ENCODE results near the gene KCNIP2. TPM values are rescaled to one million over a fixed set of nuclear protein-coding genes. Genes with fewer than 3 reads are reported as not detected.

The KCNIP2 gene
- 6.0 TPM for polyA plus RNA-seq (ENCODE audit: insufficient read length)

DNA sequence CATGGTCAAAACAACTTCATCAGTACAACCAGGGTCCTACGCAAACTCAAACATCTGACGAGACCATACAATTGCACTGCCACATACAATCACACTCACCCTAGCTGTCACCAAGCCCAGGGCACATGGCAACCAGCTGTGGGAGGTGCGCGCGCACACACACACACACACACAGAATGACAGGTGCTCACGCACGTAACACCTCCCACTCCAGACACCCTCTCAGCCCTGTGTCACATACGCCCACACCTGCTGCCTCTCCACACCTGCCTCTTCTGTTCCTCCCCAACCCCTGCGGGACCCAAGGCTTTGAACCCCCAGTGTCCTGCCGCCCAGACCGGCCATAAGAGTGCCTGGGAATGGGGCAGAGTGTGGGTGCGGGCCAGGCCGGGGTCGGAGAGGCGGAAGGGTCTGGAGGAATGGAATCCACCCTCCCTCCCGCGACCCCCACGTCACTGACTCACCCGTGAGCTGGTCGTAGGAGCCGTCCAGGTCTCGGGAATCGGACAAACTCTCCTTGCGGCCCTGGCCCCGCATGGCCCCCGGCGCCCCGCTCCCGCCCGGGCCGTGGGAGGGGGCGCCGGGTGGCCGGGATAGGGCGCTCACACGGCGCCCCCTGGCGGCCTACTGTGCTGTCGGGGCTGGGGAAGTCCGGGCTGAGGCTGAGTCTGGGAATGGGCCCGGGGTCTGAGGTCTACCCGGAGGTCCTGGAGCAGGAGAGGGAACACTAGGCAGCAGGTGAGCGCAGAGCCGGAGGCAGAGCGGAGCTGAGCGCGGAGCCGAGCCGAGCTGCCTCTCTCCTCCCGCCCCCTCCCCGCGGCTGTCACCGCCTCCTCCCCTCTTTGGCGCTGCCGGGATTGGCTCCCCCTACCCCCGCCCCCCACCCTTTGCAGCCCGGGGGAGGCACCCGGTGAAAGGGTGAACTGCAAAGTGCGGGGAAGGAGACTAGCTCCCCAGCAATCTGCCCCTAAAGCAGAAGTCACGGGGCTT lies at the start of gene KCNIP2:
Gene KCNIP2 (minus strand): TSS at position 769 of the 990 bp plus-strand sequence. CDS start 232 bp downstream, at position 537.
- no peak for DNase-seq

GRCh38 chr10:101892782-101893391 lies 49.3 kb upstream of the KCNIP2 start:
- no peak for DNase-seq

DNA sequence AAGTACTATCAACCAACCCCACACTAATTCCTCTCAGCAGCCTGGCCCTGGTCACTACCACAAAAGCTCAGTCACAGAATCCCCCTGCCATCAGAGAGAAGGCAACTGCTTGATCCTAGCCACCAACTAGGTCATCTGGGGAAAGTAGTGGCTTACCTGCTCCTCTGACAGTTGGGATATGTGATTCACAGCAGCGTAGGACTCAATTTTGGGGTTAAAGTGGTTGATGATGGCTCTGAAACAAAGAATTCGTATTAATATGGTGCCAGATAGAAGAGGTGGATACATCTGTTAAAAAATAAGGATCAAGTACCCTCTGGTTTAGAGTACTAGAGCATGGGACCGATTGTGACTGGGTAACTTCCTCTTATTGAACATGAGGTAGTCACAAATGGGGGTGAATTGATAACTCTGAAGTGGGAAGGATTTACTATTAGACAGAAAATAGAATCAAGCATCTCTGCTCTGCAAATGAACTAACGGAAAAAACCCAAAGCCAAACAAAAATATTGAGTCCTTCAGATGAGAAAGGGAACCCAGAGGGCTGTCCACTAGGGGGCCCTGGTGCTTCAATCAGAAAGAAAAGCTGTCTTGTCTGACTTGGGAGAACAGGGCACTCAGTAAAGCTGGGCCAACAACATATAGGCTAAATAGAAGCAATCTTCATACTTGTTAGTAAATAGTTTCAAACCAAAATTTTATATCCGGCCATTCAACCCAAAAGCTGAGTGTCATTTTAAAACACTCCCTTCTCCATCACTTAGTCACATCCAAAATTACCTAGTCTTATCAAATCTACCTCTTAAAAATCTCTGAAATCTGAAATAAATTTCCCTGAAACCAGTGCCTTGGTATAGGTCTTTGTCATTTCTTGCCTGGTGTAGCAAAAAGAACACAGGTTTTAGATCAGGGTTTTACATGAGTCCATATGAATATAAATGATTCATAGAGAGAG lies 45.9 kb upstream of the KCNIP2 start:
- DNase-seq: peak; percentile 54

DNA sequence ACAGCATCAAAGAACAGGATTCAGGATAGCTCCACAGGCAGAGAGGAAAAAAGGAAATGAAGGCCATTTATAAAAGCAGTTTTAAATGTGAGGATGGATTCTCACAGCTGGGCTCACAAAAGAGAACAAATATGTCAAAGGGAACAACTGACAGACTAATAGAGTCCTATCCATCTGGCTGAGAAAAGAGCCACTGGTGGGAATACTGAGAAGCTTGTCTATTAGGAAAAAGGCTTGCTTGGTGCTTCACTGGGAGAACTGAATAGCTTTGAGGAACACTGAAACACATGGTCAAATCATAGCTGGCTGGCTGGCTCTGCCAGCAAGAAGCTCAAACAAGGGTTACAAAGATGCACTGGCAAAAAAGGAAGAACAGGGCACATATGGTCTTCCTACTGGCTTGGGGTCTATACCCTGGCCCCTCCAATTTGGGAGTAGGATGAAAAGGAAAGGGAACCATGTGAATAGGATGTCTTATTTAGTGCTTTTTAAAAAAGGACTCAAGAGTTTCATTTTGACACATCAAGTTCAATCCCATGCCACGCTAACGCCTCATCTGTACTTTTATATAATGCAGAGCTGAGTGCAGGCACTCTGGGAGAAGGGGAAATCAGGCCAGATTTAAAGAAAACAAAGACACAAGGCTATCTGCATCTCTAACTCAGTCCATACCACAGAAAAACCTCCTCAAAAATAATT lies 44.8 kb upstream of the KCNIP2 start:
- DNase-seq: no peak

- DNase-seq: no peak
Observed at GRCh38 chr10:101887775-101888174, 44.2 kb upstream of the KCNIP2 start.

DNA sequence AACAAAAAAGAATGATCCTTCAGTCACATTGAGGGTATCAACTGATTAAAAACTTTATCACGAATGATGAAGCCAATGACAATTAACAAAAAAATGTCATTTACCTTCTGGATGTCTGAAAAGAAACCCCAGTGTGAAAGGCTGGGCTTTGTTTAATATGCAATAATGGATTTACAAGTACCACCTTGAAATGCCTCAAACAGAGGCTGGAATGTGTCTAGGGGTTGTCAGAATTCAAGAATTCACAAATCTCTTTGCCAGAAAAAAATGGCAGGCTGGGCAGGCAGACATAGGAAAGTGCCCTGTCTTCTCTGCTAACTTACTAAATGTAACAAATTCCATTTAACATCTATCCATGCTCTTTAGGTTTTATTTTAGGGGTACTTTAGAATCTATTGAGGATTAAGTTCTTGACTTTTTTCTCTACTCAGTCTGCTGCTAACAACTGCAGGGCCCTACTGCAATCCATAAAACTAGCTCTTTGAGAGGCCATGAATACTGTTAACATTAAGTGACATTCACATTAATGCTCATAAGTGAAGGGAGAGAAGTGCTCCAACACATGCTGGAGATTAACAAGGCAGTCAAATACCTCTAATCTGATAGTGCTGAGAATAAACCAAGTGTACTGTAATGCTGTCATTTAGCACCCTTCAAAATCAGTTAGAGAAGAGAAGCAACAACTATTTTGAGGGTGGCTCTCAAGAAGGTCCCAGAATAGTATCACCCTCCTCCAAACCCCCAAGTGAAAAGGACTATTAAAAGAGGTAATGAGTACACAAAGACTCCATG lies 43.1 kb upstream of the KCNIP2 start:
- no peak for DNase-seq

DNA sequence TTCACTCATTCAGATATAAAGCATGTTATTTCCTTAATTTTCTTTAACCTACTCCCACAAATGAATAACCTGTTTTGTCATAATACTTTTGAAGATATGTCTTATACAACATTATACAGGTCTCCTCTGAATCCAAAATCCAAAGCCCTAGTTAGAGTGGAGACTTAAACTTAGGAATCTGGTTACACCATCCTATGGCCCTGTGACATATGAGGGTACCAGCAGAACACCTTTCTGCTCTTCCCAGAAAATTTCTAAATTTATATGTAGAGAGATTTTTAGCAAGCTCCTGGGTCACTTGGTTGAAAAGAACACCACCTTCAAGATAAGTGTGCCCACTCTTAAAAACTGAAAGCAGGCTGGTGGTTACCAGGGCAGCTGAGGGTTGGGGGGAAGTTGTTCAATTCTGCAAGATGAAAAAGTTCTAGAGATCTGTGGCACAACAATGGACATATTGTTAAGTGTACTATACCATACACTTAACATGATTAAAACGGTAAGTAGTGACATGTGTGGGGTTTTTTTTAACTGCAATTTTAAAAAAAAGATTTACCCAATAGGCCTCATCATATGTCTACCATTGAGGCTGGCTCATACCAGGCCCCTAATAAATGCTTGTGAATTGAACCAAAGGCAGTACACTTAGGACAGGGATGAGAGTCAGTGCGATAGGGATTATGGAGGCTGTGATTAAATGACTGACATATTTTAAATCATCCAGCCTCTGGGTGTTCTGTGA lies 37.6 kb upstream of the KCNIP2 start:
- DNase-seq: no peak

- DNase-seq: no peak
Observed at GRCh38 chr10:101880232-101880573, 36.6 kb upstream of the KCNIP2 start.

- no peak for DNase-seq
Observed at GRCh38 chr10:101879456-101880231, 36.0 kb upstream of the KCNIP2 start.

GRCh38 chr10:101878869-101879268 lies 35.3 kb upstream of the KCNIP2 start:
- DNase-seq: no peak

- no peak for DNase-seq
Observed at GRCh38 chr10:101875068-101875688, 31.6 kb upstream of the KCNIP2 start.

GRCh38 chr10:101874252-101874651 lies 30.7 kb upstream of the KCNIP2 start:
- DNase-seq: no peak

- DNase-seq: no peak
Observed at GRCh38 chr10:101867931-101868330, 24.3 kb upstream of the KCNIP2 start.

DNA sequence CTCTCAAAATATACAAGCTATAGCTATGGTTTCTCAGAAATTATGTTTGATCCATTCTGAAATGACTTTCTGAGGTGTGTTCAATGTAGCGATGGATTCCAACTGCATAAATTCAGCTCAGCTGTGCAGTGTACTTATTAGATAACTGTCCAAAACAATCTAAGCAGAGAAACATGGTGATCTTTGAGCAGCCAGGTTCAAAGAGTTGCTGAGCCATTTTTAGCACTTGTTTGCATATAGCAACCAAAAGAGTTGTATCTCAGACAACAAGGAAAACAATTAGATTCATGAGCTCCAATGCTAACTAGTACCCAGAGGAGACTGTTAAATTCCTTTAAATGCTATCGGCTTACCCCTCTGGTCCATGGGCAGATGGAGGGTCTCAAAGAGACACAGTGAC lies 15.9 kb upstream of the KCNIP2 start:
- no peak for DNase-seq

- no peak for DNase-seq
Observed at GRCh38 chr10:101858723-101859500, 15.3 kb upstream of the KCNIP2 start.

DNA sequence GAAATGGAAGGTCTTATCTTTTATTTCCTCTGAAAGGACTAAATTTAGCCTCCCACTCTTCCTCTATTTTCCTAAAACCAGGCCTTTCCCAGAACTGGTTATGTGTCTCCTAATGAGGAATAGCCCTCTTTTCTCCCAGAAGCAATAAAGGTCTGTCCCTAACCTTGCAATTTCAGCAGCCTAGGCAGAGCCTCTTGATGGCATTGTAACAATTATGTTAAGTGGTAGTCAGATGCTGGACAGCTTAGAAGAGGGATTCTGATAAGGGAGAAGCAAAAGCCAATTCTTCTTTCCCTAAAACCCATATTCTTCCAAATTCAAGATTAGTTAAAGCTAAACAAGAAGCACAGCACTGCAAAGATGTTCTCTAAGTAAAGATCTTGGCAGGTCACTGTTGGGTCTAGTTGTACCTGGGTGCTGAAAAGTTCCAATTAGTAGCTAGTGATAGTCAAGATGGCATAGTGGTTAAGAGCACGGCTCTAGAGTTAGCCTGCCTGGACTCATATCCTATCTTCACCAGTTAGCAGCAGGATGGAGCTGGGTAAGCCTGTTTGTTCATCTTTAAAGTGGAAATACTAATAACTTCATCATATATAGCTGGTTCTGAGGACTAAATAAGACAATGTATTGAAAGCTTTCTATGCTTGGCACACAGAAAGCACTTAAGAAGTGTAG lies 14.3 kb upstream of the KCNIP2 start:
- DNase-seq: no peak

GRCh38 chr10:101856626-101857025 lies 13.0 kb upstream of the KCNIP2 start:
- DNase-seq: no peak

Measured in hindlimb muscle (tissue), 1 donor.